ENCODE results near the gene ADNP. TPM values are rescaled to one million over a fixed set of nuclear protein-coding genes. Genes with fewer than 3 reads are reported as not detected.

The ADNP gene
- total and polyA plus RNA-seq, 10 of the 15 experiments (the other 5 are each of a cell fraction or from before 2014, with no cell fraction given), result 23.0 to 74.4 (median 34.9) TPM

GRCh38 chr20:50975701-50976330, 44.6 kb upstream of the ADNP start:
- CTCF ChIA-PET, result interaction anchor here (0.9 to 1.7 kb wide), 3 partner anchors 12 to 1410 kb away, joined by 3 to 12 read pairs (median 3); no protein-coding TSS in a partner anchor
- RAD21 ChIA-PET (ENCODE audit: unreplicated experiment), result no interaction called here
- H4K20me1 ChIP-seq (ENCODE audit: control insufficient read depth, insufficient read depth), result no peaks in the 10 kb centered on the region; the same call in 1 of the 2 replicates
- POLR2A ChIA-PET, result no interaction called here
- no peak overlapping the region for H3K27ac ChIP-seq (ENCODE audit: control insufficient read depth, insufficient read depth)
- H3K4me2 ChIP-seq (ENCODE audit: control insufficient read depth, insufficient read depth), result no peak overlapping the region
- H2AFZ ChIP-seq (ENCODE audit: control insufficient read depth, low read depth, low read length), result no peak overlapping the region
- TF ChIP-seq, protein P1, sequence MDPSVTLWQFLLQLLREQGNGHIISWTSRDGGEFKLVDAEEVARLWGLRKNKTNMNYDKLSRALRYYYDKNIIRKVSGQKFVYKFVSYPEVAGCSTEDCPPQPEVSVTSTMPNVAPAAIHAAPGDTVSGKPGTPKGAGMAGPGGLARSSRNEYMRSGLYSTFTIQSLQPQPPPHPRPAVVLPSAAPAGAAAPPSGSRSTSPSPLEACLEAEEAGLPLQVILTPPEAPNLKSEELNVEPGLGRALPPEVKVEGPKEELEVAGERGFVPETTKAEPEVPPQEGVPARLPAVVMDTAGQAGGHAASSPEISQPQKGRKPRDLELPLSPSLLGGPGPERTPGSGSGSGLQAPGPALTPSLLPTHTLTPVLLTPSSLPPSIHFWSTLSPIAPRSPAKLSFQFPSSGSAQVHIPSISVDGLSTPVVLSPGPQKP (IDR thresholded peaks at IDR 0.05; ENCODE audit: low read depth, low read length), result no peak
- TF ChIP-seq NRF1 (conservative IDR thresholded peaks at IDR 0.05; ENCODE audit: low read depth, low read length) (no peak), ZBTB33 (IDR thresholded peaks at IDR 0.05) (no peak)
- no peaks in the 10 kb centered on the region for H3K79me2 ChIP-seq (ENCODE audit: control insufficient read depth, insufficient read depth, low read length)
- SMC1A ChIA-PET (ENCODE audit: uncharacterized antibody, unreplicated experiment), result no interaction called here
- FAIRE-seq (no peak), DNase-seq (ENCODE audit: low read depth, low spot score) (no peak), ATAC-seq (no peak)
- H3K27me3 ChIP-seq (replicated peaks in 1 of 2; ENCODE audit: control insufficient read depth in 2 of 2, insufficient read depth in 2 of 2, low read length in 1 of 2), result no peaks in the 10 kb centered on the region; a peak in 2 of 4 replicates
- no peak overlapping the region for H3K4me3 ChIP-seq
- WGBS (ENCODE audit: insufficient coverage, insufficient replicate concordance, low lambda C conversion rate, missing lambda C conversion rate), result 53% methylated on average over 10 of the region's 10 CpGs
- no TSS peak for BruUV-seq (replicated peaks)
- no peaks in the 10 kb centered on the region for H3K36me3 ChIP-seq (ENCODE audit: control insufficient read depth in 2 of 2, insufficient read depth in 2 of 2, low read length in 1 of 2)
- no peaks in the 10 kb centered on the region for H3K9me3 ChIP-seq (replicated peaks; ENCODE audit: control insufficient read depth, insufficient read depth, low read length)
- in situ Hi-C loops (cut with MboI), result no loop called here
- no peak overlapping the region for H3K9ac ChIP-seq (ENCODE audit: control insufficient read depth, insufficient read depth, low read length)
- intact Hi-C loops (cut with micrococcal nuclease; ENCODE audit: unreplicated experiment), result no loop called here
- H3K4me1 ChIP-seq (ENCODE audit: control insufficient read depth, insufficient read depth, low read length), result no peaks in the 10 kb centered on the region

Measured in GM12878 (cell line).